ENCODE measurements around the gene BLMH.

DNA sequence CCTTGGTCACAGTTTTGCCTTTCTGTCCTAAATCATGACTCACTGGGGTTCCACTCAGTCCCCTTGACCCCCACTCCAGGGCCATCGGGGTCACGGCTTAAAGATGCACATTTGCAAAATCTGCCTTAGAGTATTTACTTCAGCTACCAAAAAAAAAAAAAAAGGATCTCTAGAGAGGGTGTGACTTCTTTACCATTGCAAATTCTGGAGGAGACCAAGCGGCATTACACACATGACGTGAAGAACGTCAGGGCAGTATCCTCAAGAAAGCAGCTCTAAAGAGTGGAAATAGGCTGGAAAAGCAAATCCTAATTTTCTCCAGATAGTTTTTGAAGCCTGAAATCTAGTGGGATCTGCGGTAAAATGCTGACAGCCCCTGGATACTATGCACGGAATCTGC lies 81.8 kb downstream of the BLMH start:
- TF ChIP-seq, protein P1, sequence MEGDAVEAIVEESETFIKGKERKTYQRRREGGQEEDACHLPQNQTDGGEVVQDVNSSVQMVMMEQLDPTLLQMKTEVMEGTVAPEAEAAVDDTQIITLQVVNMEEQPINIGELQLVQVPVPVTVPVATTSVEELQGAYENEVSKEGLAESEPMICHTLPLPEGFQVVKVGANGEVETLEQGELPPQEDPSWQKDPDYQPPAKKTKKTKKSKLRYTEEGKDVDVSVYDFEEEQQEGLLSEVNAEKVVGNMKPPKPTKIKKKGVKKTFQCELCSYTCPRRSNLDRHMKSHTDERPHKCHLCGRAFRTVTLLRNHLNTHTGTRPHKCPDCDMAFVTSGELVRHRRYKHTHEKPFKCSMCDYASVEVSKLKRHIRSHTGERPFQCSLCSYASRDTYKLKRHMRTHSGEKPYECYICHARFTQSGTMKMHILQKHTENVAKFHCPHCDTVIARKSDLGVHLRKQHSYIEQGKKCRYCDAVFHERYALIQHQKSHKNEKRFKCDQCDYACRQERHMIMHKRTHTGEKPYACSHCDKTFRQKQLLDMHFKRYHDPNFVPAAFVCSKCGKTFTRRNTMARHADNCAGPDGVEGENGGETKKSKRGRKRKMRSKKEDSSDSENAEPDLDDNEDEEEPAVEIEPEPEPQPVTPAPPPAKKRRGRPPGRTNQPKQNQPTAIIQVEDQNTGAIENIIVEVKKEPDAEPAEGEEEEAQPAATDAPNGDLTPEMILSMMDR (IDR thresholded peaks at IDR 0.05), result no peak
- TF ChIP-seq, protein P2, sequence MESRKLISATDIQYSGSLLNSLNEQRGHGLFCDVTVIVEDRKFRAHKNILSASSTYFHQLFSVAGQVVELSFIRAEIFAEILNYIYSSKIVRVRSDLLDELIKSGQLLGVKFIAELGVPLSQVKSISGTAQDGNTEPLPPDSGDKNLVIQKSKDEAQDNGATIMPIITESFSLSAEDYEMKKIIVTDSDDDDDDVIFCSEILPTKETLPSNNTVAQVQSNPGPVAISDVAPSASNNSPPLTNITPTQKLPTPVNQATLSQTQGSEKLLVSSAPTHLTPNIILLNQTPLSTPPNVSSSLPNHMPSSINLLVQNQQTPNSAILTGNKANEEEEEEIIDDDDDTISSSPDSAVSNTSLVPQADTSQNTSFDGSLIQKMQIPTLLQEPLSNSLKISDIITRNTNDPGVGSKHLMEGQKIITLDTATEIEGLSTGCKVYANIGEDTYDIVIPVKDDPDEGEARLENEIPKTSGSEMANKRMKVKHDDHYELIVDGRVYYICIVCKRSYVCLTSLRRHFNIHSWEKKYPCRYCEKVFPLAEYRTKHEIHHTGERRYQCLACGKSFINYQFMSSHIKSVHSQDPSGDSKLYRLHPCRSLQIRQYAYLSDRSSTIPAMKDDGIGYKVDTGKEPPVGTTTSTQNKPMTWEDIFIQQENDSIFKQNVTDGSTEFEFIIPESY (IDR thresholded peaks at IDR 0.05; ENCODE audit: borderline replicate concordance, low read depth), result no peak
- no peak for TF ChIP-seq REST (IDR thresholded peaks at IDR 0.05; ENCODE audit: low read depth, low read length)
- no peak for TF ChIP-seq GABPA (IDR thresholded peaks at IDR 0.05; ENCODE audit: low read depth)
- no peak for TF ChIP-seq CHD2 (IDR thresholded peaks at IDR 0.05; ENCODE audit: low read length, partially characterized antibody)
- no peak for TF ChIP-seq EP300 (IDR thresholded peaks at IDR 0.05; ENCODE audit: borderline replicate concordance in 1 of 2, low read depth in 1 of 2, low read length in 1 of 2)
- TF ChIP-seq YY1 (IDR thresholded peaks at IDR 0.05; ENCODE audit: low read depth), result no peak
- TF ChIP-seq FOSL2 (IDR thresholded peaks at IDR 0.05; ENCODE audit: borderline replicate concordance, low read depth), result no peak
